Measurements from ENCODE around the gene KRT71. TPM values are rescaled to one million over a fixed set of nuclear protein-coding genes. Genes with fewer than 3 reads are reported as not detected.
"Not testable (repeated sequence)": the region's sequence is repeated elsewhere in the genome, so short reads cannot be mapped to it uniquely, and the experiment has no call there.

The KRT71 gene
- total and polyA plus RNA-seq, 2 donors: 0.57 to 3.6 TPM

DNA sequence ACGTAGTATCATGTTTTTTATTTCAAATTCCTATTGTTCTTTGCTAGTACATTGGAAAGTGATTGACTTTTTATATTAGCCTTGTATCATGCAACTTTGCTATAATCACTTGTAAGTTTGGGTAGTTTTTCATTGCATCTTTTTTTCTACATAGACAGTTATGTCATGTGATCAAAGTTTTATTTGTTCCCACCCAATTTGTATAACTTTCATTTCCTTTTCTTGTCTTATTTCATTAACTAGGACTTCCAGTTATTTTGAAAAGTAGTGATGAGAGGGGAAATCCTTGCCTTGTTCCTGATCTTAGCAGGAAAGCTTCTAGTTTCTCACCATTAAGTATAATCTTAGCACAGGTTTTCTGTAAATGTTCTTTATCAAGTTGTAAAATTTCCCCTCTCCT, 50.1 kb downstream of the KRT71 start:
- 92% methylated on average over 1 of the region's 1 CpG for WGBS
- DNase-seq (ENCODE audit: low read depth in 6 of 9, low spot score in 9 of 9): no peak
- no peak overlapping the region for H3K4me3 ChIP-seq (ENCODE audit: low read length in 2 of 2)
- H3K27ac ChIP-seq (ENCODE audit: low read depth in 1 of 2, low read length in 1 of 2): no peak overlapping the region
- H3K9me3 ChIP-seq (ENCODE audit: control insufficient read depth in 2 of 2, insufficient read depth in 1 of 2, low read length in 1 of 2): no peaks in the 10 kb centered on the region
- no peaks in the 10 kb centered on the region for H3K4me1 ChIP-seq (ENCODE audit: control insufficient read depth in 2 of 2, insufficient read depth in 2 of 2, low read length in 2 of 2)
- H3K27me3 ChIP-seq (ENCODE audit: control insufficient read depth in 2 of 2, insufficient read depth in 1 of 2, low read length in 1 of 2): peaks cover 0 to 4% of the 10 kb centered on the region in 2 donors
- no peaks in the 10 kb centered on the region for H3K36me3 ChIP-seq (ENCODE audit: control insufficient read depth in 2 of 2, insufficient read depth in 2 of 2, low read length in 1 of 2)

GRCh38 chr12:52501490-52501889, 51.5 kb downstream of the KRT71 start:
- Histone ChIP-seq H3K27ac (ENCODE audit: low read depth in 1 of 2, low read length in 1 of 2) (no peak overlapping the region), H3K4me1 (ENCODE audit: control insufficient read depth in 2 of 2, insufficient read depth in 2 of 2, low read length in 2 of 2) (no peaks in the 10 kb centered on the region), H3K9me3 (ENCODE audit: control insufficient read depth in 2 of 2, insufficient read depth in 1 of 2, low read length in 1 of 2) (no peaks in the 10 kb centered on the region), H3K36me3 (ENCODE audit: control insufficient read depth in 2 of 2, insufficient read depth in 2 of 2, low read length in 1 of 2) (no peaks in the 10 kb centered on the region), H3K4me3 (ENCODE audit: low read length in 2 of 2) (no peak overlapping the region), H3K27me3 (ENCODE audit: control insufficient read depth in 2 of 2, insufficient read depth in 1 of 2, low read length in 1 of 2) (peaks cover 0 to 5% of the 10 kb centered on the region in 2 donors)
- no peak for DNase-seq (ENCODE audit: low read depth in 6 of 9, low spot score in 9 of 9)
- 98% methylated on average over 7 of the region's 7 CpGs for WGBS

- not testable (repeated sequence) for H3K36me3 ChIP-seq (ENCODE audit: control insufficient read depth in 2 of 2, insufficient read depth in 2 of 2, low read length in 1 of 2); H3K27ac ChIP-seq (ENCODE audit: low read depth in 1 of 2, low read length in 1 of 2); H3K27me3 ChIP-seq (ENCODE audit: control insufficient read depth in 2 of 2, insufficient read depth in 1 of 2, low read length in 1 of 2); H3K9me3 ChIP-seq (ENCODE audit: control insufficient read depth in 2 of 2, insufficient read depth in 1 of 2, low read length in 1 of 2); DNase-seq (ENCODE audit: low read depth in 6 of 9, low spot score in 9 of 9); H3K4me1 ChIP-seq (ENCODE audit: control insufficient read depth in 2 of 2, insufficient read depth in 2 of 2, low read length in 2 of 2); H3K4me3 ChIP-seq (ENCODE audit: low read length in 2 of 2)
- 89% methylated on average over 6 of the region's 6 CpGs for WGBS
Measured at GRCh38 chr12:52500574-52500973, 52.4 kb downstream of the KRT71 start.

DNA sequence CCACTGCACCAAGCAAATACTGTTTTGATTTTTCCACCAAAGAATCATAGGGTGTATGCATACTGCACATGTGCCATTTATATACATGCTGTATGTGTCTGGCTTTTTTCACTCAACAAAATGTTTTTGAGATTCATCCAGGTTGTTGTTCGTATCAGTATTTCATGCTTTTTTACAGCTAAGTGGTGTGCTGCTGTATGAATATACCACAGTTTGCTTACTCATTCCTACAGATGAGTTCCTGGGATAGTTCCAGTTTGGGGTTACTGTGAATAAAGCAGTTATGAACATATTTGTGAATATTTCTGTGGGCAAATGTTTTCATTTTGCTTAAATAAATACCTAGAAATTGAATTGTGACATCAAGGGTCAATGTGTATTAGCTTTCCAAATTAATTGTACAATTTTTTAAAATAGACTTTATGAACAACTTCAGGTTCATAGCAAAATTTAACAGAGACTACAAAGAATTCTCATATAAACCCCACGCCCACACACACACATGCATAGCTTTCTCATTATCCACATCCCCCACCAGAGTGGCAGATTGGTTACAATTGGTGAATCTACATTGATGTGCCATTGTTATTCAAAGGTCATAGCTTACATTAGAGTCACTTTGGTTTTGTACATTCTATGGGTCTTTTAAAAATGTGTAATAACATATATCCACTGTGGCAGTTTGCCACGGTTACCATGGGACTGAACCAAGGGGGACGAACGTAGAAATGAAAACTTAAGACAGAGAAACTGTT, 53.0 kb downstream of the KRT71 start:
- Histone ChIP-seq H3K9me3 (ENCODE audit: control insufficient read depth in 2 of 2, insufficient read depth in 1 of 2, low read length in 1 of 2) (no peaks in the 10 kb centered on the region), H3K36me3 (ENCODE audit: control insufficient read depth in 2 of 2, insufficient read depth in 2 of 2, low read length in 1 of 2) (no peaks in the 10 kb centered on the region), H3K27ac (ENCODE audit: low read depth in 1 of 2, low read length in 1 of 2) (no peak overlapping the region), H3K4me1 (ENCODE audit: control insufficient read depth in 2 of 2, insufficient read depth in 2 of 2, low read length in 2 of 2) (no peaks in the 10 kb centered on the region), H3K4me3 (ENCODE audit: low read length in 2 of 2) (no peak overlapping the region), H3K27me3 (ENCODE audit: control insufficient read depth in 2 of 2, insufficient read depth in 1 of 2, low read length in 1 of 2) (peaks cover 0 to 7% of the 10 kb centered on the region in 2 donors)
- WGBS: 92% methylated on average over 5 of the region's 5 CpGs
- no peak for DNase-seq (ENCODE audit: low read depth in 6 of 9, low spot score in 9 of 9)

DNA sequence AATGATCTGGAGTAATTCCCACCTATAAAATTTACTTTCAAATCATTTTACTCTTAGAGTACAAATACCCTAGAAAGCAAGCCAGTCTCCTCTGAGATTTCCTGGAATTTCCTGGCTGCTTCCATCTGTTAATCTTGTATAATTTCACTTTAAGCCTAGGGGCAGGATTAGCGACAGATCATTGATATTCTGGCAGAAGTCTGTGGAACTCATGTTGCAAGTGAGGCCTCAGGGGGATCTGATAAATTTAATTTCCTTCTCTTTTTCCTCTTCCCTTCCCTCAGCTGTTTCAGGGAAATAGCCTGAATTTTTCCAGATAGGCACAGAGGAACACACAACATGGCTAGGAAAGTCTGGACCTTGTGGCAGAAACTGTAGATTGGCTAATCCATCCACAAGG, 54.0 kb downstream of the KRT71 start:
- 93% methylated on average over 1 of the region's 1 CpG for WGBS
- no peaks in the 10 kb centered on the region for H3K36me3 ChIP-seq (ENCODE audit: control insufficient read depth in 2 of 2, insufficient read depth in 2 of 2, low read length in 1 of 2)
- peaks cover 0 to 7% of the 10 kb centered on the region in 2 donors for H3K27me3 ChIP-seq (ENCODE audit: control insufficient read depth in 2 of 2, insufficient read depth in 1 of 2, low read length in 1 of 2)
- no peaks in the 10 kb centered on the region for H3K4me1 ChIP-seq (ENCODE audit: control insufficient read depth in 2 of 2, insufficient read depth in 2 of 2, low read length in 2 of 2)
- H3K9me3 ChIP-seq (ENCODE audit: control insufficient read depth in 2 of 2, insufficient read depth in 1 of 2, low read length in 1 of 2): no peaks in the 10 kb centered on the region
- DNase-seq (ENCODE audit: low read depth in 6 of 9, low spot score in 9 of 9): no peak
- H3K27ac ChIP-seq (ENCODE audit: low read depth in 1 of 2, low read length in 1 of 2): no peak overlapping the region
- H3K4me3 ChIP-seq (ENCODE audit: low read length in 2 of 2): no peak overlapping the region

GRCh38 chr12:52497975-52498374, 55.0 kb downstream of the KRT71 start:
- Histone ChIP-seq H3K27ac (ENCODE audit: low read depth in 1 of 2, low read length in 1 of 2) (no peak overlapping the region), H3K36me3 (ENCODE audit: control insufficient read depth in 2 of 2, insufficient read depth in 2 of 2, low read length in 1 of 2) (no peaks in the 10 kb centered on the region), H3K4me3 (ENCODE audit: low read length in 2 of 2) (no peak overlapping the region), H3K27me3 (ENCODE audit: control insufficient read depth in 2 of 2, insufficient read depth in 1 of 2, low read length in 1 of 2) (peaks cover 0 to 7% of the 10 kb centered on the region in 2 donors), H3K9me3 (ENCODE audit: control insufficient read depth in 2 of 2, insufficient read depth in 1 of 2, low read length in 1 of 2) (no peaks in the 10 kb centered on the region), H3K4me1 (ENCODE audit: control insufficient read depth in 2 of 2, insufficient read depth in 2 of 2, low read length in 2 of 2) (no peaks in the 10 kb centered on the region)
- no peak for DNase-seq (ENCODE audit: low read depth in 6 of 9, low spot score in 9 of 9)
- WGBS: 95% methylated on average over 7 of the region's 7 CpGs

DNA sequence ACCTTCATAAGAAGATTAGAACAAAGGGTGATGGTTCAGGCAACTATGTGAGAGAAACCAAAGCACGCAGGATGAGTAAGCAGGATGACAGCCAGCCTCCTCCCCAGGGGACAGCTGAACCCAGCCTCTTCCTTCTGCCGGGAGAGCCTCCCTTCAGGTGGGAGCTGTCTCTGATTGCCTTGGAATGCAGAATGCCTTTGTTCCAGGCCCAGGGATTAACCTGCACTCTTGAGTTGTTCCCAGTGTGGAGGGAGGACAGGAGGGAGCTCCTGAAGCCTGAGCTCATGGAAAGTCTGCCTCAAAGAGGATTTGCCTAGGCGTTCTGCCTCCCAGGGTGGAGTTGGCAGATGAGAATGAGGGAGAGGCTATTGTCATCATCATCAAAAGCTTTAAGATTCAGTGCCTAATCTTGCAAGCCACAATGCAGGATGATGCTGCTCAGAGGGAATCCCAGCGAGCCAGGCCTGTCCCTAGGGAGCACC, 56.3 kb downstream of the KRT71 start:
- no peaks in the 10 kb centered on the region for H3K9me3 ChIP-seq (ENCODE audit: control insufficient read depth in 2 of 2, insufficient read depth in 1 of 2, low read length in 1 of 2)
- no peaks in the 10 kb centered on the region for H3K4me1 ChIP-seq (ENCODE audit: control insufficient read depth in 2 of 2, insufficient read depth in 2 of 2, low read length in 2 of 2)
- no peak overlapping the region for H3K4me3 ChIP-seq (ENCODE audit: low read length in 2 of 2)
- no peaks in the 10 kb centered on the region for H3K36me3 ChIP-seq (ENCODE audit: control insufficient read depth in 2 of 2, insufficient read depth in 2 of 2, low read length in 1 of 2)
- WGBS: 87% methylated on average over 4 of the region's 4 CpGs
- peaks cover 0 to 7% of the 10 kb centered on the region in 2 donors for H3K27me3 ChIP-seq (ENCODE audit: control insufficient read depth in 2 of 2, insufficient read depth in 1 of 2, low read length in 1 of 2)
- DNase-seq (ENCODE audit: low read depth in 6 of 9, low spot score in 9 of 9): no peak
- H3K27ac ChIP-seq (ENCODE audit: low read depth in 1 of 2, low read length in 1 of 2): no peak overlapping the region

GRCh38 chr12:52496054-52496453, 56.9 kb downstream of the KRT71 start:
- WGBS: 65% methylated on average over 2 of the region's 2 CpGs

DNA sequence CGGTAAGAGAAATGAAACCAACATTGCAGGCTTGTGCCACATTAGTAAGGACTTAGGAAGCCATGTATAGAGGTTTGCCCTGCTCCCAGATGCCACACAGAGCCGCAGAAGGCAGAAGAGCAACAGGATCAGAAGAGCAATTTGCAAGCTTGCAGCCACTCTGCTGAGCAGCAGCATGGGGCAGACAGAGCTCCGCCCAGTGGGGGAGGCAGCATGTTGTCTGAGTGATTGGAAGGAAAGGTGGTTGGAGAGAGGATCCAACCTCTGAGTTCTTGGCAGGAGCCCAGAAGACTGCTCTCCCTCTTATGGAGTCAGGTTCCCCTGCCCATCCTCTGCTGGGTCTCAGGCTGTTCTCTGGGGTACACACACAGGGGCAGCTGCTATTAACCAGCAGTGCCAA, 57.6 kb downstream of the KRT71 start:
- peak in 1 of 9 donors; percentile 13 for DNase-seq (ENCODE audit: low read depth in 6 of 9, low spot score in 9 of 9)
- Histone ChIP-seq H3K4me1 (ENCODE audit: control insufficient read depth in 2 of 2, insufficient read depth in 2 of 2, low read length in 2 of 2) (no peaks in the 10 kb centered on the region), H3K4me3 (ENCODE audit: low read length in 2 of 2) (no peak overlapping the region), H3K27me3 (ENCODE audit: control insufficient read depth in 2 of 2, insufficient read depth in 1 of 2, low read length in 1 of 2) (peaks cover 0 to 7% of the 10 kb centered on the region in 2 donors), H3K36me3 (ENCODE audit: control insufficient read depth in 2 of 2, insufficient read depth in 2 of 2, low read length in 1 of 2) (no peaks in the 10 kb centered on the region), H3K27ac (ENCODE audit: low read depth in 1 of 2, low read length in 1 of 2) (no peak overlapping the region), H3K9me3 (ENCODE audit: control insufficient read depth in 2 of 2, insufficient read depth in 1 of 2, low read length in 1 of 2) (no peaks in the 10 kb centered on the region)
- 49% methylated on average over 3 of the region's 3 CpGs for WGBS

More at GRCh38 chr12:52496054-52496453, 56.9 kb downstream of the KRT71 start:
- DNase-seq (ENCODE audit: low read depth in 6 of 9, low spot score in 9 of 9): no peak
- Histone ChIP-seq H3K4me3 (ENCODE audit: low read length in 2 of 2) (no peak overlapping the region), H3K27me3 (ENCODE audit: control insufficient read depth in 2 of 2, insufficient read depth in 1 of 2, low read length in 1 of 2) (peaks cover 0 to 7% of the 10 kb centered on the region in 2 donors), H3K27ac (ENCODE audit: low read depth in 1 of 2, low read length in 1 of 2) (no peak overlapping the region), H3K4me1 (ENCODE audit: control insufficient read depth in 2 of 2, insufficient read depth in 2 of 2, low read length in 2 of 2) (no peaks in the 10 kb centered on the region), H3K36me3 (ENCODE audit: control insufficient read depth in 2 of 2, insufficient read depth in 2 of 2, low read length in 1 of 2) (no peaks in the 10 kb centered on the region), H3K9me3 (ENCODE audit: control insufficient read depth in 2 of 2, insufficient read depth in 1 of 2, low read length in 1 of 2) (no peaks in the 10 kb centered on the region)
